ENCODE results near the gene SEC31A. TPM values are rescaled to one million over a fixed set of nuclear protein-coding genes. Genes with fewer than 3 reads are reported as not detected.

Gene SEC31A
- total RNA-seq, 1 experiment from 2014 or later = 137 TPM

GRCh38 chr4:82896755-82897154, 5.8 kb upstream of the SEC31A start (continued):
- no peak for TF ChIP-seq JUN (CRISPR knock-in tag; IDR thresholded peaks at IDR 0.05)

GRCh38 chr4:82893942-82894341, 3.0 kb upstream of the SEC31A start:
- DNase-seq (ENCODE audit: low spot score) (no peak), ATAC-seq (no peak)
- H3K4me3 Mint-ChIP-seq = no peak overlapping the region
- POLR2A ChIA-PET = interaction anchor here (0.7 kb wide), 1 partner anchor 96 kb away, joined by 3 read pairs; no protein-coding TSS in a partner anchor
- CTCF ChIA-PET = no interaction called here
- H3K4me1 Mint-ChIP-seq = peaks cover 37% of the 10 kb centered on the region
- TF ChIP-seq FOXP4 (CRISPR knock-in tag; IDR thresholded peaks at IDR 0.05) = no peak
- no peak for TF ChIP-seq ZNF423 (CRISPR knock-in tag; IDR thresholded peaks at IDR 0.05)
- no peak for TF ChIP-seq RORB (CRISPR knock-in tag; IDR thresholded peaks at IDR 0.05)
- TF ChIP-seq USF1 (CRISPR knock-in tag; IDR thresholded peaks at IDR 0.05) = no peak
- no peak for TF ChIP-seq ZNF121 (CRISPR knock-in tag; IDR thresholded peaks at IDR 0.05)
- TF ChIP-seq FOXP1 (CRISPR knock-in tag; IDR thresholded peaks at IDR 0.05; ENCODE audit: borderline replicate concordance) = no peak
- no peak for TF ChIP-seq SOX15 (CRISPR knock-in tag; IDR thresholded peaks at IDR 0.05)
- TF ChIP-seq ZNF532 (CRISPR knock-in tag; IDR thresholded peaks at IDR 0.05; ENCODE audit: borderline replicate concordance) = no peak
- no peak for TF ChIP-seq TEAD1 (CRISPR knock-in tag; IDR thresholded peaks at IDR 0.05)
- TF ChIP-seq CTCF (IDR thresholded peaks at IDR 0.05) = no peak
- no peak for TF ChIP-seq NFE2L1 (CRISPR knock-in tag; IDR thresholded peaks at IDR 0.05)
- no peak for TF ChIP-seq FOXJ3 (CRISPR knock-in tag; IDR thresholded peaks at IDR 0.05; ENCODE audit: borderline replicate concordance)
- no peak for TF ChIP-seq HMGXB4 (CRISPR knock-in tag; IDR thresholded peaks at IDR 0.05)
- TF ChIP-seq STAT6 (CRISPR knock-in tag; conservative IDR thresholded peaks at IDR 0.05; ENCODE audit: low read depth) = no peak
- TF ChIP-seq ZNF425 (CRISPR knock-in tag; conservative IDR thresholded peaks at IDR 0.05) = no peak
- no peaks in the 10 kb centered on the region for H3K27me3 Mint-ChIP-seq (ENCODE audit: low read depth)
- H3K27ac Mint-ChIP-seq = peak overlapping the region; percentile 20
- H3K9me3 Mint-ChIP-seq = no peaks in the 10 kb centered on the region
- H3K36me3 Mint-ChIP-seq = peaks cover 33% of the 10 kb centered on the region
